NCI-H2107 treated with DMSO at 0.1 percent for 48 hours (cell line): Measurements from ENCODE around the gene TNIP3.
"Not testable (repeated sequence)": the region's sequence is repeated elsewhere in the genome, so short reads cannot be mapped to it uniquely, and the experiment has no call there.

Source experiments
- DNase-seq: peaks from one replicate; lab custom pipeline; 2025; ENCODE audit not compliant: unreplicated experiment; lab: John Stamatoyannopoulos, UW

Gene TNIP3

GRCh38 chr4:121180558-121180957 lies 16.4 kb upstream of the TNIP3 start:
- no peak for DNase-seq

GRCh38 chr4:121177246-121178137 lies 13.4 kb upstream of the TNIP3 start:
- DNase-seq = no peak

DNA sequence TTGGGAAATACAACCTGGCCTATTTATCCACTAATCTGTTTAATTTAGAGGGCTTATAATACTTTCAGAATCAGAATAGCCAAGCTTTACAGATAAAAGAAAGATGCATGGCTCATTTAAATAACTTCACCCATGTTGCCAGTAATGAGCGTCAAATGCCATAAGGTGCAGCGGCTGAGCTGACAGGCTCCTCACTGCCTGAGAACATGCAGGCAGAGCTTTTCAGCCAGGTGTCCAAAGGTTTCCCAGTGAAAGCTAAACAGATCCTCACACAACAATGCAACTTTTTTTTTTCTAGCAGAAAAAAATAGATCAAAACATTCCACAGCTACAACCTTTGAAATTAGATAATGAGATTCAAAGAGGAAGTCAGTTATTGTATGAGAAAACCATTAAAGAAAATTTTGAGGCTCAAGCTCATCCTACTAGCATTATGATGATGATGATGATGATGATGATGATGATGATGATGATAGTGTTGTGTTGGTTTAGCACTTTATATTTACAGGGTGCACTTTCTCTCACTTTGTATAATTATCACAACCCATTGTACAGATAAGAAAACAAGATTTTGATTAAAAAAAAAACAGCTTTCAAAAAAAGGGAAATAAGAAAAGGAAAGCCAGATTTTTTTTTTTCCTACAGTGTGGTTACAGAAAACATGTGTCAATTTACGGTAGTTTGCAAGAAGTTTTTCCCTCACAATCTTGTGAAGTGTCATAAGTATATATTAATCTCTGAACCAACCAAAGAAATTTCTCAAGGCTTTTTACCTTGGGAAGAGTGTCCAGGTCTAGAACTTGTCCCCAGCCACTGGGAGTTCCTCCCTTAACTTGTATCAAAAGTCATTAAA lies 12.2 kb upstream of the TNIP3 start:
- DNase-seq = no peak

DNA sequence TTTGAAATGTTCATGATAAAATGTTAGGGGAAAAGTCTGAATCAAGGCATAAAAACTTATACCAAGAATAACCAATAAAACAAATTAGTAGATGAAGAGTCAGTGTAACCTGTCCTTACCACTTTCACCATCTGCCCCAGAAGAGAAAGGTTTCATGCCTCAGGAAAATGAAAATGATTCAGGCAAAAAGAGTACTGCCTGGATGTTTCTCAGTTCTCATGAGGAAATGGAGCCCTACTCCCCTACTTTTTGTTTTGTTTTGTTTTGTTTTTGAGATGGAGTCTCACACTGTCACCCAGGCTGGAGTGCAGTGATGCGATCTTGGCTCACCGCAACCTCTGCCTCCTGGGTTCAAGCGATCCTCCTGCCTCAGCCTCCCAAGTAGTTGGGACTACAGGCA lies 7.4 kb upstream of the TNIP3 start:
- DNase-seq = not testable (repeated sequence)

- DNase-seq = no peak
Observed at GRCh38 chr4:121168446-121169281, 4.5 kb upstream of the TNIP3 start.

DNA sequence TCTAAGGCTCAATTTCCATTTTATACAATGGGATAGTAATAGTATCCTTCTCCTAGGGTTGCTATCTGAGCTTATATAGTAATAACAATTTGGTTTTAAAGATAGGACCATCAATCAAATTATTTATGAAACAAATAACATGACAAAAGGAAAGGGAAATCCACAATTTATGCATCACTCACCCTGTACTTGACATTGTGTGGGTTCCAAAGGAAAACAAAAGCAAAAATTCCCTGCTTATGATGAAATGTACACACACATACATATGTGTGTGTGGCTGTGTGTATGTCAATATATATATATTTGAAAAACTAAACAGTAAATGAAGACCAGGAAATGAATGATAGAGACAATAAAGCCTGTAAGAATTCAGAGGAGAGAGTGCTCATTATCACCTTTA lies 2.9 kb upstream of the TNIP3 start:
- DNase-seq = no peak

DNA sequence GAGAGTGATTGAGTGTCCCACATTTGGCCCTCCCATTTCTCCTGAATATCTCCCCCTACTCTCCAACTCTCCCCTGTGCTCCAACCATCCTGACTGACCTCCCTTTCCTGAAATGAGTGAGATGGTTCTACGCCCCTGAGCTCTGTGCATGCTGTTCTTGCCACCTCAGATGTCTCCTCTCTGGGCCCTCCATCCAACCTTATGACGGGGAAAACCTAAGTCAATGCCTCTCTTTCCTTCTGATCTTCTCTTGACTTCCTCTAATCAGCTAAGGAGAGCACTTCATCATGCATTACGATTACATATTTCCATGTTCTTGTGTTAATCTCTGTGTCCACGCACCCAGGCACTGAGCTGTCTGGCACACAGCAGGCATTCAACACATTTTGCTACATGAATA lies 1.1 kb upstream of the TNIP3 start:
- no peak for DNase-seq

DNA sequence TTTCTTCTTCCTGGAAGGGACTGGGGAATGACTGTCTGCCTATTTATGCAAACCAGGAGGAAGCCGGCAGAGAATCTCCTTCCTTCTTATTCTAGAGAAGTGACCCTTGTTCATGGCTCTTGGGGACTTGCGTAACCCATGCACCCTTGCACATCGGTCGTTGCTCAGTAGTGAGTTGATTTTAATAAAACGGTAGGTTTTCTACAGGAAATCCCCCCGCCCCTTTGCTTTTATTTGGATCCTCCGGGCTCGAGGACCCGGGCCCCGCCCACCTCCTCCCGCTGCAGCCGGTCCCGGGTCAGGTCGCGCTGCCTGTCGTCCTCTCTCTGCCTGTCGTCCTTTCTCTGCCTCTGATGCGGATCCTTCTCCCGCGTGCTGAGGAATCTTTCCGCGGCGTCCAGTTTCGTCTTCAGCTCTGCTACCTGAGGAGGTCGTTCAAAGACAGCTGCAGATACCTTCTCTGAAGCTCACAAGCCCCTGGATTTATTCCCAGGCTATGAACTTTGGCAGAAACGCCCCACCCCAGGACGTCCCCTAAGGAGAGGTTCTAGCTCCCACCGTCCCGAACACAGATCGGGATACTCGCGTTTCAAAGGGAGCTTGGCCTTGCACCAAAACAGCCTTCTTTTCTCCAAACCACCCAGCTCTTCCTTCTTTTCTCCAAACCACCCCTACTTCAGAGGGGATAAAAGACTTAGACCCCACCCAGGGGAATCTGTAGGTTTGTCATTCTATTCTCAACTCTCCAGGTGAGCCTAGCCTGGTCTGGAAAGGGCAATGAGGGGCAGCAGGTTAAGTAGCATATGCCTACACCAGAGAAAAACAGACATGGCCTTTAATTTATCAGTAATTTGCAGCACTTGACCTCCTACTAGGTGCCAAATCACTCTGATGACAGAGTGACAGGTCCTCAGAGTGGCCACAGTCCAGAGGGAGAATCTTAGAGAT lies 7.0 kb downstream of the TNIP3 start:
- no peak for DNase-seq

DNA sequence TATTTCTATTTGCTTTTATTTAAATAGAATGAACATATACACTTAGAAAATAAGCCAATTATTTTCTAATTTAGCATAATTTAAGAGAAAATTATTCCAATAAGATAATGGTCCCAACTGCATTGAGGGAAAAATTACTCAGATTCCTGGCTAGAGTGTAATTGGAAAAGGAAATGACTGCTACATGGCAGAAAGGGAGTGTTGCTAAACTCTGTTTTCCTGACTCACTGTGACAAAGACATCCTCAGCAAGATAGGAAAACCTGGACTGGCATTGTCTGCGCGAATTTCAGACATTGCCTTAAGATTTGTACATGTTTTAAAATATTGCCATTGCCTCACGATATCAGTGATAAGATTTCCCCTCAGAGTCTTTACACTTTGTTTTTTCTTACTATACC lies 8.2 kb downstream of the TNIP3 start:
- no peak for DNase-seq

- no peak for DNase-seq
Observed at GRCh38 chr4:121154103-121154515, 10.0 kb downstream of the TNIP3 start.

GRCh38 chr4:121151942-121152341 lies 12.2 kb downstream of the TNIP3 start:
- no peak for DNase-seq

GRCh38 chr4:121150486-121150885 lies 13.6 kb downstream of the TNIP3 start:
- DNase-seq = no peak

DNA sequence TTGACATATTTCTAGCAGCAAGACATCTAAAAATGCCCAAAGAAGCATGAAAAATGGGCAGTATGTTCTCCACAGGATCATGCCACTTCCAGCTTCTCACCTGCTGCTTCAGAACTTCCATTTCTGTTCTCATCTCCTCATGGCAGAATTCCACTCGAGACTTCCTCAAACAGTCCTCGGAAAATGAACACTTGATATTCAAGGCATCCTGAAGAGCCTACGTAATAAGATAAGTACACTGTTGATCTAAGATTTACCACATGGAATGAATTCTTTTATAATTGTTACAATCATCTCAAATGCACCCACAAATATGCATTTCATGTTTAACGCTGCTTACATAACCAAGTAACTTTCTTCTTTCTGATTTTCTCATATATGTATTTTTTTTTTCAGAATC lies 14.1 kb downstream of the TNIP3 start:
- DNase-seq = no peak

DNA sequence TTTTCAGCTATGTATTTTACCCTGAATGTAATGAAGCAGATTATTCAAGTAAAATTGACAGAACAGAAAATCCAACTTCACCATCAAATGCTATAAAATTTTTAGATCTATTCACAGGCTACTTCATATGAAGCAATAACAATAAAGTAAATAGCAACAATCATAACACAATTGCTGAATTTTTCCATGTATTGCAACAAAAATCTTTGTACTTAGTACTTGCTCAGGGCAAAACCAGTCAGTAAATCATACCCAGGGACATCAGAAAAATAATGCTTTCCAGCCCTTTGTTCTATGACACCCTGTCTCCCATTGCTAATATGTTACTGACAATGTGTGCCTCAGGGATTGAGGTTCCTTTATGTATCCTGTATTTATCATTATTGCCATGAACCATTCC lies 15.5 kb downstream of the TNIP3 start:
- DNase-seq = no peak

GRCh38 chr4:121148000-121148399 lies 16.1 kb downstream of the TNIP3 start:
- DNase-seq = no peak

DNA sequence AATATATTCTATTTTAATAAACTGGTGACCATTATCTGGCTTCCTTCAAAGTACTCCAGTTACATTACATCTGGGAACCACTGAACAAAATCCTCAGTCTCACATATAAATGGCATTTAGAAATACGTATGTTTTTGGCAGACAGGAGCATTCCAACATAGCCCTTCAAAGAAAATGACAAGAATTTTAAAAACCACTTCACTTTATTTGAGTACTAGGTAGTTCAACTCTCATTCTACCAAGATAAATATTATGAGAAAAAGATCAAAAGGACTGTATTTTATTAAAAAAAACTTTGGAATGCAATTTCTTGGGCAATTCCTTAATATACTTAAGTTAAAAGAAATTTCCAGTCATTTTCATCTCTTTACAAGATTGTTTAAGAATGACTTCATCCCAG lies 17.6 kb downstream of the TNIP3 start:
- DNase-seq = no peak

- no peak for DNase-seq
Observed at GRCh38 chr4:121145430-121145829, 18.7 kb downstream of the TNIP3 start.

DNA sequence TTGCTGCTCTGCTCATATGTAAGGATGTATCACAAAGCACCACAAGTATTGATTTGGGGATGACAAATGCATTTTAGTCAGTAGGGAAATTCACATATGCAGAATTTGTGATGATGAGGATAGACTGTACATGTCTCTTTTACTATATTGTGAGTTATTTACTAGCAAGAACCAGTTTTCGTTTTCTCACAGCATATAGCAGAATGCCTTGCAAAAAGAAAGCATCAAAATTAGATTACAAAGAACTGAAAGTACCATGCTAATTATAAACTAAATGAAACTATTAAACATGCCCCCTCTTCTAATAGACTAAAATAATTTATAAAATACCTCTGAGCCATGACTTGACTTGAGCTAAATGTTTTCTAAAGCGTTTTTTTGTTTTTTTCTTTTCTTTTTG lies 20.1 kb downstream of the TNIP3 start:
- DNase-seq = no peak

- DNase-seq = no peak
Observed at GRCh38 chr4:121143131-121143530, 21.0 kb downstream of the TNIP3 start.
